Astrocyte (in vitro differentiated cells and primary cell): ENCODE data around the gene POLR1E.

Source experiments
- CTCF ChIP-seq: IDR thresholded peaks from 2 replicates; pipeline ENCODE4 v1.5.1; 2011; ENCODE audit warnings: low read depth, mild to moderate bottlenecking, inconsistent platforms, low read length, moderate library complexity; ENCODE audit not compliant: insufficient read depth
- EZH2 ChIP-seq: IDR thresholded peaks from 2 replicates; pipeline ENCODE4 v1.6.1; 2012; ENCODE audit warnings: mild to moderate bottlenecking, low read length, inconsistent platforms; ENCODE audit not compliant: insufficient read depth

GRCh38 chr9:37468620-37469019 lies 17.1 kb upstream of the POLR1E start:
- TF ChIP-seq CTCF (no peak), EZH2 (no peak)
